Gastrocnemius medialis (tissue), 4 donors: ENCODE data around the gene RYR2.

Experiments used
- POLR2A ChIP-seq, 2 donors: fragments of 450-650 bp; IDR thresholded peaks; one replicate each; pipeline ENCODE4 v1.6.1; 2017; ENCODE audit warnings: antibody characterized with exemption in 2 of 2, mild to moderate bottlenecking in 2 of 2, moderate library complexity in 2 of 2
- TF ChIP-seq, protein P1 (sequence below), 5 experiments: fragments of 450-650 bp in 3 of 5; fragments of 200-600 bp in 2 of 5; sonication (generic) in 2 of 5; IDR thresholded peaks in 4 of 5; conservative IDR thresholded peaks in 1 of 5; 1 replicate in 4 of 5; 2 replicates in 1 of 5; pipeline ENCODE4 v1.5.1; 2016 to 2019; ENCODE audit warnings: antibody characterized with exemption in 5 of 5, mild to moderate bottlenecking in 3 of 5, moderate library complexity in 3 of 5

DNA sequence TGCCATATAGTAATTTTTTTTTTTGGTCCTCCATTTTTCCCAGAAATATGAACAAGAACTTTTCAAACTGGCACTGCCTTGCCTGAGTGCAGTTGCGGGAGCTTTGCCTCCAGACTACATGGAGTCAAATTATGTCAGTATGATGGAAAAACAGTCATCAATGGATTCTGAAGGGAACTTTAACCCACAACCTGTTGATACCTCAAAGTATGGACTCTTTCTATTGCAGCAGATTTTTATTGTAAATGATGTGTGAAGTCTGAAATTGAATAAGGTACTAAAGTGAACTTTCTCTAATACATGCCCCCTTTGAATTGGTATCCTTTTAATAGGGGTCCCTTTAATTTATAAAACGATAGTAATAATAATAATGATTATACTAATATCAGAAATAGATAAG, 613.8 kb downstream of the RYR2 start:
- TF ChIP-seq, protein P1, sequence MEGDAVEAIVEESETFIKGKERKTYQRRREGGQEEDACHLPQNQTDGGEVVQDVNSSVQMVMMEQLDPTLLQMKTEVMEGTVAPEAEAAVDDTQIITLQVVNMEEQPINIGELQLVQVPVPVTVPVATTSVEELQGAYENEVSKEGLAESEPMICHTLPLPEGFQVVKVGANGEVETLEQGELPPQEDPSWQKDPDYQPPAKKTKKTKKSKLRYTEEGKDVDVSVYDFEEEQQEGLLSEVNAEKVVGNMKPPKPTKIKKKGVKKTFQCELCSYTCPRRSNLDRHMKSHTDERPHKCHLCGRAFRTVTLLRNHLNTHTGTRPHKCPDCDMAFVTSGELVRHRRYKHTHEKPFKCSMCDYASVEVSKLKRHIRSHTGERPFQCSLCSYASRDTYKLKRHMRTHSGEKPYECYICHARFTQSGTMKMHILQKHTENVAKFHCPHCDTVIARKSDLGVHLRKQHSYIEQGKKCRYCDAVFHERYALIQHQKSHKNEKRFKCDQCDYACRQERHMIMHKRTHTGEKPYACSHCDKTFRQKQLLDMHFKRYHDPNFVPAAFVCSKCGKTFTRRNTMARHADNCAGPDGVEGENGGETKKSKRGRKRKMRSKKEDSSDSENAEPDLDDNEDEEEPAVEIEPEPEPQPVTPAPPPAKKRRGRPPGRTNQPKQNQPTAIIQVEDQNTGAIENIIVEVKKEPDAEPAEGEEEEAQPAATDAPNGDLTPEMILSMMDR (IDR thresholded peaks at IDR 0.05 in 4 of 5, conservative IDR thresholded peaks at IDR 0.05 in 1 of 5), result no peak
- TF ChIP-seq POLR2A (IDR thresholded peaks at IDR 0.05), result no peak
